ENCODE data around the gene GSTP1. TPM values are rescaled to one million over a fixed set of nuclear protein-coding genes. Genes with fewer than 3 reads are reported as not detected.

Gene GSTP1
- total and polyA plus RNA-seq, 2 of the 8 experiments (the other 6 are each of a cell fraction or from before 2014, with no cell fraction given), result 1,454 to 3,329 TPM

- Histone ChIP-seq H3K4me3 (ENCODE audit: extremely low read depth in 1 of 4, insufficient read depth in 2 of 4, low read depth in 3 of 4, low read length in 4 of 4) (no peak overlapping the region), H2AK5ac (ENCODE audit: low read depth, low read length) (no peak overlapping the region), H3K79me1 (ENCODE audit: low read depth, low read length) (no peaks in the 10 kb centered on the region), H3K14ac (ENCODE audit: insufficient read length) (no peak overlapping the region), H4K8ac (ENCODE audit: extremely low read depth, insufficient read depth, low read length) (no peak overlapping the region), H2BK20ac (ENCODE audit: low read length) (no peak overlapping the region), H3K4ac (replicated peaks; ENCODE audit: insufficient read length, low read depth, low read length) (no peak overlapping the region), H3K18ac (ENCODE audit: extremely low read depth, low read length) (no peak overlapping the region), H2BK12ac (ENCODE audit: low read depth, low read length) (no peak overlapping the region), H3K4me1 (replicated peaks in 1 of 4; ENCODE audit: control insufficient read depth in 3 of 4, insufficient read depth in 4 of 4, low read length in 3 of 4) (no peaks in the 10 kb centered on the region; a peak in 1 of 7 replicates), H3K36me3 (ENCODE audit: control insufficient read depth in 2 of 4, insufficient read depth in 4 of 4, low read length in 3 of 4) (no peaks in the 10 kb centered on the region), H2BK120ac (replicated peaks; ENCODE audit: low read depth, low read length) (no peak overlapping the region), H3K4me2 (ENCODE audit: insufficient read depth in 1 of 2, low read depth in 2 of 2, low read length in 2 of 2) (no peak overlapping the region), H3K27me3 (replicated peaks in 1 of 4; ENCODE audit: control insufficient read depth in 3 of 4, extremely low read depth in 1 of 4, insufficient read depth in 3 of 4, low read length in 3 of 4) (no peaks in the 10 kb centered on the region), H4K20me1 (replicated peaks in 1 of 2; ENCODE audit: control insufficient read depth in 1 of 2, insufficient read depth in 2 of 2, low read length in 2 of 2) (no peaks in the 10 kb centered on the region), H3K27ac (ENCODE audit: low read depth, low read length) (no peak overlapping the region), H3K23me2 (ENCODE audit: low read depth, low read length) (no peaks in the 10 kb centered on the region), H2AFZ (ENCODE audit: low read length) (no peak overlapping the region), H3K23ac (ENCODE audit: insufficient read length) (no peak overlapping the region), H2BK5ac (ENCODE audit: low read depth, low read length) (no peak overlapping the region), H3K56ac (replicated peaks; ENCODE audit: insufficient read length, low read depth, low read length) (no peak overlapping the region), H3K9me3 (ENCODE audit: insufficient read depth in 2 of 2, low read depth in 1 of 2, low read length in 1 of 2) (peaks cover 31 to 33% of the 10 kb centered on the region in 2 experiments), H2BK15ac (ENCODE audit: low read length) (no peak overlapping the region), H4K5ac (ENCODE audit: insufficient read length, low read depth, low read length) (no peak overlapping the region), H3K79me2 (ENCODE audit: control insufficient read depth in 1 of 2, insufficient read depth in 2 of 2, low read length in 2 of 2) (no peaks in the 10 kb centered on the region), H3K9ac (replicated peaks in 1 of 4; ENCODE audit: extremely low read depth in 1 of 4, low read depth in 3 of 4, low read length in 3 of 4) (no peak overlapping the region), H4K91ac (replicated peaks; ENCODE audit: insufficient read length, low read length) (no peak overlapping the region)
- WGBS, 2 experiments (ENCODE audit: extremely low coverage in 1 of 2, insufficient coverage in 1 of 2, insufficient read length in 1 of 2, insufficient replicate concordance in 2 of 2, low coverage in 1 of 2, low lambda C conversion rate in 2 of 2, missing lambda C conversion rate in 1 of 2), result 33% methylated on average over 4 of the region's 4 CpGs; no CpG with 5 or more reads in 1 of the 2 experiments
- ChIA-PET CTCF (ENCODE audit: partially characterized antibody) (interaction anchor here (2.2 kb wide), 1 partner anchor 12 kb away, joined by 4 read pairs; no protein-coding TSS in a partner anchor), POLR2A (ENCODE audit: partially characterized antibody) (interaction anchor here (0.6 to 1.1 kb wide), 2 partner anchors 35 to 58 kb away, joined by 3 read pairs; no protein-coding TSS in a partner anchor)
- no peak for FAIRE-seq
- DNase-seq (ENCODE audit: low read depth in 1 of 2, low spot score in 2 of 2), result no peak
- TF ChIP-seq SP2 (IDR thresholded peaks at IDR 0.05; ENCODE audit: low read length), result no peak
- TF ChIP-seq EZH2 (IDR thresholded peaks at IDR 0.05; ENCODE audit: low read depth, low read length, severe bottlenecking), result no peak
- TF ChIP-seq, protein P1, sequence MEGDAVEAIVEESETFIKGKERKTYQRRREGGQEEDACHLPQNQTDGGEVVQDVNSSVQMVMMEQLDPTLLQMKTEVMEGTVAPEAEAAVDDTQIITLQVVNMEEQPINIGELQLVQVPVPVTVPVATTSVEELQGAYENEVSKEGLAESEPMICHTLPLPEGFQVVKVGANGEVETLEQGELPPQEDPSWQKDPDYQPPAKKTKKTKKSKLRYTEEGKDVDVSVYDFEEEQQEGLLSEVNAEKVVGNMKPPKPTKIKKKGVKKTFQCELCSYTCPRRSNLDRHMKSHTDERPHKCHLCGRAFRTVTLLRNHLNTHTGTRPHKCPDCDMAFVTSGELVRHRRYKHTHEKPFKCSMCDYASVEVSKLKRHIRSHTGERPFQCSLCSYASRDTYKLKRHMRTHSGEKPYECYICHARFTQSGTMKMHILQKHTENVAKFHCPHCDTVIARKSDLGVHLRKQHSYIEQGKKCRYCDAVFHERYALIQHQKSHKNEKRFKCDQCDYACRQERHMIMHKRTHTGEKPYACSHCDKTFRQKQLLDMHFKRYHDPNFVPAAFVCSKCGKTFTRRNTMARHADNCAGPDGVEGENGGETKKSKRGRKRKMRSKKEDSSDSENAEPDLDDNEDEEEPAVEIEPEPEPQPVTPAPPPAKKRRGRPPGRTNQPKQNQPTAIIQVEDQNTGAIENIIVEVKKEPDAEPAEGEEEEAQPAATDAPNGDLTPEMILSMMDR (IDR thresholded peaks at IDR 0.05; ENCODE audit: control extremely low read depth in 1 of 3, insufficient read depth in 1 of 3, low read depth in 1 of 3, low read length in 3 of 3), result no peak
- TF ChIP-seq SRF (IDR thresholded peaks at IDR 0.05; ENCODE audit: low read depth, low read length), result no peak
- TF ChIP-seq NRF1 (IDR thresholded peaks at IDR 0.05; ENCODE audit: low read depth, low read length), result no peak
- no peak for TF ChIP-seq CEBPB (IDR thresholded peaks at IDR 0.05; ENCODE audit: low read depth, low read length)
- no peak for TF ChIP-seq CHD1 (IDR thresholded peaks at IDR 0.05; ENCODE audit: low read depth, low read length)
- TF ChIP-seq PHF8 (conservative IDR thresholded peaks at IDR 0.05; ENCODE audit: low read depth, low read length), result no peak
Observed at GRCh38 chr11:67534070-67534679, 49.4 kb upstream of the GSTP1 start.
